NCI-H2196 treated with DMSO at 0.1 percent for 48 hours (cell line): ENCODE measurements around the gene SLC30A2.
A peak's percentile ranks its signal among the peaks of the same experiment; 100 is the strongest.

ENCODE experiments used
- DNase-seq: peaks from one replicate; lab custom pipeline; 2025; ENCODE audit not compliant: unreplicated experiment; lab: John Stamatoyannopoulos, UW

SLC30A2 gene

DNA sequence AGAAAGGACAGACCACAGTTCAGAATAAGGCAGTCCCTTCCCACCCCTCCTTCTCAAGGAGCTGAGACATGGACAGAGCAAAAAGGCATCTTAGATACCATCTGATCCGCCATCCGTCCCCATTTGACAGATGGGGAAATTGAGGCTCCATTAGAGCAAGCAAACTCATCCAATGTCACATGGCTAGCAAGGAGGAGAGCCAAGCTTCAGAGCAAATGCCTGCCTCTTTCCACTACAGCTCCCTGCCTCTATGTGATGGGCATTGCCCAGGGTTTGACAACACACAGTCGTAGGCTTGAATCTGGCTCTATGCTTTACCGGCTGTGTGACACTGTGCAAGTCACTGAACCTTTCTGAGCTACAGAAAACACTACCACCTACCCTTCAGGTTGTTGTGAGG is 3.9 kb downstream of the SLC30A2 start:
- DNase-seq, result no peak

DNA sequence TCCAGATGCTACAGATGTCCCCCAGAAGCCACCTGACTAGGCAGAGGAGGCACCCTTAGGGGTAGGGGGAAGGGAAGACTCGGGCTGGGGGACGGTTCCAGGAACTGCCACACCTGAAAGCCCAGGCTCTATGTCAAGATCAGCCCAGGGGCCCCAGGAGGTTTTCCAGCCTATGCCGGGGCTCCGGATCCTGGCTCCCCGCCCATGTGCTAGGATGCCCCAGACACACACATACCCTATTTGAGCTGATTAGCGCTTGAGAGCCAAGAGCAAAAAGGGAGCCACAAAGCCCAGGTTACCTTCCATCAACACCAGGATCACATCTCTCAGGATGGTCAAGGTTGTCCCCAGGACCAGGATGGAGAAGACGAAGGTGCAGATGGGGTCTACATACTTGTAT is 4.5 kb downstream of the SLC30A2 start:
- DNase-seq, result no peak

DNA sequence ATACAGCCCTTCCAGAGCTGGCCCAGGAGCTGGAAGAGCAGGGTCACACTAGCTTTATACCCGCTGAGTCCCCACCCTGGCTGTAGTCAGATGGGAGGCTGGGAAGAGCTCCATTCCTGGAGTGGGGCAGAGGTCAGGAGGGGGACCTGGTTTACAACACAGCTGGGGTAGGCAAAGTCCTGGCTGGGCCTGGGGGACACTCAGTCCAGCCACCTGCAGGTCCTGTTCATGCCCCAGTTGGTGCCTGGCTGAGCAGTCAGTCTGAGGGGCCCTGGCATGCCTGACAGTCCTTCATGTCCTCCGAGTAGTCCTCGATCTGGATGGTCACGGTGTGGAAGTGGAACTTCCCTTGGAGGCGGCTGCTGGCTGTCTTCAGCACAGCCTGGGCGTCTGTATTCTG is 7.0 kb downstream of the SLC30A2 start:
- no peak for DNase-seq

- DNase-seq, result no peak
These were observed 7.4 kb downstream of the SLC30A2 start for GRCh38 chr1:26038477-26038876.

DNA sequence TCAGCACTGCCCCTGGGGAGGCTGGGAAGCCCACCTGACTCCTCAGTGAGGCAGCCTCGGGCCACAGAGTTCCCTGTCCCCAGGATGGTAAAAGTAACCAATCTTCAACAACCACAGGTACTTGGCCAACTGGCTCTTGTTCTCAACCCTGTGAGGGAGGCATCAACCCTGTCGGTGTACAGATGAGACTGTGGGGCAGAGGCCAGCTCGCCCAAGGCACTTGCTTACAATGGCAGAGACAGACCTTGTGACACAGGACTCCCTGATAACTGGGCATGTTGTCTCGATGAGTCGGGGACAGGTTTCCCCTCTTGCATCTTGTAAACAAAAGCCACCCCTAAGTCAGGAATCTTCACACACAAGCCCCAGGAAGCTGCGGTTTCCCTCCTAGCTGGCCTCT is 8.0 kb downstream of the SLC30A2 start:
- DNase-seq, result no peak

DNA sequence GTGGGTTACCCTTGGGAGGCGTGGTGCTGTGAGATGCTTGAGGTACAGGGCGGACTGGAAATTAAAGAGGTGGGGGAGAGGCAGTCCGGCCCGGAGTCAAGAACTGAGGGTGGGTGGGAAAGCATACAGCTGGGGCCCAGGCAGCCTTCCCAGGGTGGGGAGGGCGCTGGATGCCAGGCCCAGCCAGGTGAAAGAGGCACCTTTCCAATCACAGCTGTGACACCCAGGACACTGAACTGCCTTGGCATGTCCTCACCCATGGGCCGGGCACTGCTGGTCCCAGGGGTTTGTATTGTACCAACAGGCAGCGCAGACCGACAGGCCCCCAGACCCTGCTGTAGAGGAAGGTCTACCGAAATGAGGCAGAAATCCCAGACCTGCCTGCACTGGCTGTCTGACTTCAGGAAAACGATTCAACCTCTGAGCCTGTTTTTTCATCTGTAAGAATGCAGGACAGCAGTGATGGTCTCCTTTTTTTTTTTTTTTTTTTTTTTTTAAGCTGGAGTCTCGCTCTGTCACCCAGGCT is 9.1 kb downstream of the SLC30A2 start:
- DNase-seq, result no peak

DNA sequence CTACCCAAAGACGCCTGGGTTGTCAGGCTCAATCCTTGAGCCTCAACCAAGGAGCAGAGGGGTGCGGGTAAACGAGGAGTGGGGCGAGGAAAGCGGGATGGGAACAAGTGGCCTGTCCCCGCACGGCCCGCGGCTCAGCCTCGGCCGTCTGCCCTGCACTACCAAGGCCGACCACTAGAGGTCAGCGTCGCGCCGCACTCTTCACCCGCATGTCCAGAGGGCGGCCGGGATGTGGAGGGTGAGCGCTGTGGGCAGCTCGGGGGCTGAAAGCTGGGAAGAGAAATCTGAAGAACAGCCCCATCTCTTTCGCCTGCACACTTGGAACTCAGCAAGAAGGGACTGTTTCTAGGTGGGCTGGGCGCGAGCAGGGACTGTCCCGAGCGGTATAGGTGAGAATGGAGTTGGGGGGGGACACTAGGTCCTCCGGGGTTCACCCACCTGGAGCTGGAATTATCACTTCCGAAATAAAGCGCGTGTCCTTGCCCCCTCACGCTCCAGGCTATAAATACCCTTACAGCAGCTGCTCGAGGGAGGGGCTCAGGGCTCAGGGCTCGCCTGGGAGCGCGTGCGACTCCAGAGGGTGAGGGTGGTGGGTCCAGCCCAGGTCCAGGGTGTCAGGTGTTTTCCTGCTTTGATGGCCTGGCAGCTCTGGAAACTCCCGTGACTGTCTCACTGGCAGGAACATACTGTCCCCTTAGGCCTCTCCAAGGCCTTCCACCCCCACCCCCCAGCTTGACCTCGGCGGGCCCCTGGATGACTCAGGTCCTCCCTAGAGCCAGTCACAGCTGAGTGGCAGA is 9.8 kb downstream of the SLC30A2 start:
- DNase-seq, result peak; percentile 43

GRCh38 chr1:26035203-26035958 is 10.5 kb downstream of the SLC30A2 start:
- peak; percentile 83 for DNase-seq

DNA sequence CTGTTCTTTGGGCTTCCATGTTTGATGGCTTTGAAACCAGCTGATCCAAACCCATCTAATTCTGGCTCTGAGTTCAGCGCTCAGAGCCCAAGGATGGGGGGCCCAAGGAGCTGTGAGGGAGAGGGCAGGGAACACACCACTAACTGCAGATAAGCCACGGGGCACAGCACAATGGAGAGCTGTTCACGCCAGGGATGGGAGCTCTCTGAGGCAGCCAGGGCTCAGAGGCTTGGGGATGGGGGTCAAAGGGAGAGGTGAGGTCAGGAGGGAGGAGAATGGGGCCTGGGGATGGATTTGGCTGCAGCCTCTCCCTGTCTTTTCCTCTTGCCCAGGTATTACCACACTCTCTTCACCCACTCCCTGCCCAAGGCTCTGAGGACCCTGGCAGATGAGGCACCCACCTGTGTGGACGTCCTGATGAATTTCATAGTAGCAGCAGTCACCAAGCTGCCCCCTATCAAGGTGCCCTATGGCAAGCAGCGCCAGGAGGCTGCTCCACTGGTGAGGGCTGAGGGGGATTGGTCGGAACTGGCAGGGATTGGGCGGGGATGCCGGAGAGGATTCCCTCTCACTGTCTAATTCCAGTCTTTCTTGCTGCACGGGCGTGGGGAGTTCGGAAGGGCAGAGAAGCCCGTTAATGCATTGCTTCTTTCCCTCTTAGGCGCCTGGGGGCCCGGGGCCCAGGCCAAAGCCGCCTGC is 11.3 kb downstream of the SLC30A2 start:
- DNase-seq, result no peak

DNA sequence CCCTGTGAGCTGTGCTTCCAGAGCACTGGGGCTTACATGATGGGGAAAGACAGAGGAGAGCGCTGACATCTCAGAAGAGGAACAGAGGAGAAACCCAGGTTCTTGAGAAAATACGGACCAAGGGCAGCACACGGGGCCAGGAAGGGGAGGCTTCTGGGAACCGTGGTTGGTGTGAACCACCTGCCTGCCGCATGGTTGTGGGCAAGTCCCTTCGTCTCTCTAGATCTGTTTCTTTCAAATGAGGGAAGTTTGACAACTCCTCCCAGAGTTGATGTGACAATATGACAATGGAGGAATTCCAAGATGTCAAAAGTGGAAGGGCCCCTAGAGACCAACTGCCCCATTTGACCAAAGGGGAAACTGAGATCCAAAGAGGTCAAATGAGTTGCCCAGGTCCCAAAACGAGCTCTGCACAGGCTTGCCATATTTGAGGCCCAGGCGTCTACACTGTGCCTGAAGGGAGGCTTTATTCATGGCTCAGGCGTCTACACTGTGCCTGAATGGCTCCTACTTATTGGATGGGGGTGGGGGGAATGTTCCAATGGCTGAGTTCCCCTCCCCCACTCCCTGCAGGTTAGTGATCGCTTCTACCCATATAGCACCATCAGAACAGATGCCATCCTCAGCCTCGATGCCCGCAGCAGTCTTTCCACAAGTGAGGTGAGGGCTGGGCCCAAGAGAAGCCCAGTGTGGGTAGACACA is 13.1 kb downstream of the SLC30A2 start:
- no peak for DNase-seq

DNA sequence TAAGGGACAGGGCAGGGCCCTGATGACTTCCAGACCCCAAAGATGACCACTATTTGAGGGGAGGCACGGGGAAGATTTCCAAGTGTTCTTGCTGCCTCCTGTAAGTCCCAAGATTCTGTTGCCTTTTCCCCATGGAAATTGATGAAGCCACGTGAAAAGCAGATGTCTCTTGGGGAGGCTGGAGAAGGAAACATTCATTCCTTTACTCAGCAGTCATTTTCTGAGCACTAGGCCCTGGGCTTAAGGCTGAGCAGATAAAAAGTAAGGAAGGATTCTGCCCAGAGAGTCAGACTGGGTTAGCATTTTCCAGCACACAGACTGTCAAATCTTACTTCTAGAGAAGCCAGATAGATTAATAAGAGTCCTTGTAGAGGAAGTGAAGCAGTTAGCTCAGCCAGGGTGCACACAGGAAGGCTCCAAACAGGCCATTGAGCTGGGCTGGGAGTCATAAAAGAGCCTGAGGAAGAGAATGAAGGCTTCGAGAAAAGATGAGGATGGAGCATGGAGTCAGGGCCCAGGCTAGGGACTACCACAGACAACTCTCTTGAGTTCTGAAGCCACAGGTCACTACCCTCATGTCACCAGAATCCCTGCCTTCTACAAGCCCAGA is 14.2 kb downstream of the SLC30A2 start:
- no peak for DNase-seq

DNA sequence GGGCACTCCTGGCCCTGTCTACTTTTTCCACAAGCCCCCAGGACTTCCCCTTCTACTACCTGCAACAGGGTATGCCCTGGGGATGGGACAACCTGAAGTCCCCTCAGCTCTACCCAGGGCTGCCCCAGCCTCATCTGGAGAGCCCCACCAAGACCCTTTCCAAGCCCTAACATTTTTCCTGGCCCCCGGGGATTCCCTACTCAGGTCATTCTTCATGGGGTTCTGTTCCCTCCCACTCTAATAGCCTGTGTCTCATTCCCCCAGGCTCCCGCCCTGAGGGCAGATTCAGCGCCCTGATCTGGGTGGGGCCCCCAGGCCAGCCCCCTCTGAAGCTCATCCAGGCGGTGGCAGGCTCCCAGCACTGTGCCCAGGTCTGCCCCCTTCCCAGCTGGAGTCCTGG is 14.7 kb downstream of the SLC30A2 start:
- no peak for DNase-seq

GRCh38 chr1:26029864-26030481 is 15.9 kb downstream of the SLC30A2 start:
- no peak for DNase-seq

- no peak for DNase-seq
These were observed 16.7 kb downstream of the SLC30A2 start for GRCh38 chr1:26029054-26029863.

DNA sequence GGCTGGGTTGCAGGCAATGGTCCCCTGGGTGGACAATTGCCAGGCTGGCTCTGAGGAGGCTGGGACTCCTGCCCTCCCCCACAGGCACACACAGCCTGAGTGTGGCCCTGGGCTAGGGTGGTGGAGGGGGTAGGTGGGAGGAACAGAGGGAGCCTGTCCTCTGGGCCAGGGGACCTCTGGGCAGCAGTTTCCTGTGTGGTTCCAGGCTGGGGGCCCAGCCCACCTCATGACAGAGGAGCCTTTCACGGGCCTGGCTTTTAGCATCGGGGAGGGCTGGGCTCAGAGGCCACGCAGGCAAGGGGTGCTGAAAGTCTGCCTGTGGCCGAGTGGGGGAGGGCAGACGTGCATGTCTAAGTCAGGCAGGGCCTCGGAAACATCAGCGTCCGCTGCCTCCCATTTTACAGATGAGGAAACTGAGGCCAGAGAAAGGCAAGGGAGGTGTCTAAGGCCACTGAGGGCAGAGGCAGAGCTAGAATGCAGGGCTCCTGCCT is 17.4 kb downstream of the SLC30A2 start:
- DNase-seq, result no peak

- no peak for DNase-seq
These were observed 18.0 kb downstream of the SLC30A2 start for GRCh38 chr1:26027716-26028489.

DNA sequence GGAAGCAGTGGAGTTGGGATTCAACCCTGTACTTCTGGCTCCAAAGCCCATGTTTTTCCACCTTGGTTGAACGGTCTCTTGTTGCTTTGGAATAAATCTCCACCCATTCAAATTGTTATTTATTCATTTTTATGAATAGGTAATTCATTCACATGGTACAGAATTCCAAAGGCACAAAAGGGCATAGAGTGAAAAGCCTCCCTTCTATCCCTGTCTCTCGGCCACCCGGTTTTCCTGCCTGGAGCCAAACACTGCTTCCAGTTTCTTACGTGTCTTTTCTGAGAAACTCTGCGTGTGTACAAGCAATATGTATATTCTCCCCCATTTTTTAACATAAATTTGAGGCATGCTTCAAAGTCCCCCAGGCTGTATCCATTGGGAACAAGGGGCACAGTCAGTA is 20.4 kb downstream of the SLC30A2 start:
- no peak for DNase-seq

- DNase-seq, result no peak
These were observed 20.9 kb downstream of the SLC30A2 start for GRCh38 chr1:26025060-26025459.
